ENCODE results near the gene STAT2.

DNA sequence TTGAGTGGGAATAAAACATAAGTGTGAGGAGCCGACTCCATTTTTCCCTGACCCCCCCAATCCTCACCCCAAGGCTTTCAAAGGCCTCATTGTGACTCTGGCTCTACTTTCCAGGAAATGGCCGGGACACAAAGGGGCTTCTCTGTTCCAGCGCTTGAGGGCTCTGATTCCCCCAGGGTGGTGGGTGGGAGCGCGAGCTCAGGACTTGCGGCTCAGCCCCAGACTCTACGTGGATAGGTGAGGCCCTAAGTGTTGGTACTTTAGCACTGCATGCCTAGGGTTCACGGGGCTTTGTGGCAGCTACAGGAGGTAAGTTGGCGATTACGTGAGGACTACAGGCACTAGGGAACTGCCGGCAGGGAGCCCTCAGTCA, 44.7 kb downstream of the STAT2 start:
- TF ChIP-seq, protein P1, sequence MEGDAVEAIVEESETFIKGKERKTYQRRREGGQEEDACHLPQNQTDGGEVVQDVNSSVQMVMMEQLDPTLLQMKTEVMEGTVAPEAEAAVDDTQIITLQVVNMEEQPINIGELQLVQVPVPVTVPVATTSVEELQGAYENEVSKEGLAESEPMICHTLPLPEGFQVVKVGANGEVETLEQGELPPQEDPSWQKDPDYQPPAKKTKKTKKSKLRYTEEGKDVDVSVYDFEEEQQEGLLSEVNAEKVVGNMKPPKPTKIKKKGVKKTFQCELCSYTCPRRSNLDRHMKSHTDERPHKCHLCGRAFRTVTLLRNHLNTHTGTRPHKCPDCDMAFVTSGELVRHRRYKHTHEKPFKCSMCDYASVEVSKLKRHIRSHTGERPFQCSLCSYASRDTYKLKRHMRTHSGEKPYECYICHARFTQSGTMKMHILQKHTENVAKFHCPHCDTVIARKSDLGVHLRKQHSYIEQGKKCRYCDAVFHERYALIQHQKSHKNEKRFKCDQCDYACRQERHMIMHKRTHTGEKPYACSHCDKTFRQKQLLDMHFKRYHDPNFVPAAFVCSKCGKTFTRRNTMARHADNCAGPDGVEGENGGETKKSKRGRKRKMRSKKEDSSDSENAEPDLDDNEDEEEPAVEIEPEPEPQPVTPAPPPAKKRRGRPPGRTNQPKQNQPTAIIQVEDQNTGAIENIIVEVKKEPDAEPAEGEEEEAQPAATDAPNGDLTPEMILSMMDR (IDR thresholded peaks at IDR 0.05): no peak
- no peak for TF ChIP-seq POLR2A (IDR thresholded peaks at IDR 0.05)

Data from right lobe of liver (tissue), 4 donors.